Stimulated activated CD8-positive, alpha-beta memory T cell treated with anti-CD3 and anti-CD28 coated beads, Interleukin-4, amount 100 ng/mL, for 4 hours (primary cell): ENCODE measurements around the gene UGT2B17.
"Not testable (repeated sequence)": the region's sequence is repeated elsewhere in the genome, so short reads cannot be mapped to it uniquely, and the experiment has no call there.

Source experiments
- DNase-seq, 2 donors: peaks; one replicate each; pipeline ENCODE4 v3.0.0-alpha.2; 2020; ENCODE audit warnings: low read depth in 2 of 2, low spot score in 1 of 2

UGT2B17 gene

DNA sequence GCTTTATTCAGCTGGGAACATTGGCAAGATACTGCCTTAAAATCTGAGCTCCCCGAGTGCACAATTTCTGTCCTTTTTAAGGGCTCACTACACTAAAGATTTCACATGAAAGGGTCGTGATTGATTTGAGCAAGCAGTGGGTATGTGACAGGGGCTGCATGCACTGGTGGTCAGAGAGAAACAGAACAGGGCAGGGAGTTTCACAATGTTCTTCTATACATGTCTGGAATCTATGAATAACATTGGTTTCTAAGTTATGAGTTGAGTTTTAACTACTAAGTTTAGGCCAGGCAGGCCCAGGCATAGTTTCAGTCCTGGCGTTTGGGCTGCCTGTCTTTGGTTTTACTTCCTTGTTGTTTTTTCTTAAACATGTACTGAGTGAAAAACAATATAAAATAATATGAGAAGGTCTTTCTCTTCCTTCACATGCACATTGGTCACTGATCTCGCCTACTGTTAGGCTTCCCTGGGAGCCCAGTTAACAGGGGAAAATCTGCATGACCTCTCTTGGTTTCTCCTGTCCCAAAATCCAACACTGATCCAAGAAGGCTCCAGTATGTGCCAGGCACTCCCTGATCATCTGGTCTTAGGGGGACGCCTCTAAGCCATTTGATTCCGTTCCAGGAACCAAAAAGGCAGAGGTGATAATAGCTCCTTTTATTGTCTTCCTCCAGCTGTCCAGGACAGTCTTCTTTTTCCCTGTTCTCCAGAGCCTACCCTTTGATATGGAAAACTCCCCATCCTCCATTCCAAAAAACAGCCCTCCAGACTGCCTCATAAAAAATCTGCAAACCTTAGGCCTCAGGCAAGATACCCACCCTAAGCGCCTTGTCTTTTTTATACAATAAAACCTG lies at the start of gene UGT2B17:
TSS of gene UGT2B17 (minus strand) at position 51 of the 854 bp plus-strand sequence. CDS start 7,838 bp downstream, outside the sequence.
- no peak for DNase-seq

DNA sequence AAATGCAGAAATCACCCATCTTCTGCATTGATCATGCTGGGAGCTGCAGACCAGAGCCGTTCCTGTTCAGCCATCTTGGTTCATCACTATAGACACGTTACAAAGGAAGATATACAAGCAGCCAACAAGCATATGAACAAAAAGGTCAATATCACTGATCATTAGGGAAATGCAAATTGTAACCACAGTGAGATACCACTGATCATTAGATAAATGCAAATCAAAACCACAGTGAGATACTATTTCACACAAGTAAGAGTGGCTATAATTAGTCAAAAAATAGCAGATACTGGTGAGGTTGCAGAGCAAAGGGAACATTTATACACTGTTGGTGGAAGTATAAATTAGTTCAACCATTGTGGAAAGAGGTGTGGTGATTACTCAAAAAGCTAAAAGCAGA lies 46.6 kb upstream of the UGT2B17 start:
- not testable (repeated sequence) for DNase-seq

DNA sequence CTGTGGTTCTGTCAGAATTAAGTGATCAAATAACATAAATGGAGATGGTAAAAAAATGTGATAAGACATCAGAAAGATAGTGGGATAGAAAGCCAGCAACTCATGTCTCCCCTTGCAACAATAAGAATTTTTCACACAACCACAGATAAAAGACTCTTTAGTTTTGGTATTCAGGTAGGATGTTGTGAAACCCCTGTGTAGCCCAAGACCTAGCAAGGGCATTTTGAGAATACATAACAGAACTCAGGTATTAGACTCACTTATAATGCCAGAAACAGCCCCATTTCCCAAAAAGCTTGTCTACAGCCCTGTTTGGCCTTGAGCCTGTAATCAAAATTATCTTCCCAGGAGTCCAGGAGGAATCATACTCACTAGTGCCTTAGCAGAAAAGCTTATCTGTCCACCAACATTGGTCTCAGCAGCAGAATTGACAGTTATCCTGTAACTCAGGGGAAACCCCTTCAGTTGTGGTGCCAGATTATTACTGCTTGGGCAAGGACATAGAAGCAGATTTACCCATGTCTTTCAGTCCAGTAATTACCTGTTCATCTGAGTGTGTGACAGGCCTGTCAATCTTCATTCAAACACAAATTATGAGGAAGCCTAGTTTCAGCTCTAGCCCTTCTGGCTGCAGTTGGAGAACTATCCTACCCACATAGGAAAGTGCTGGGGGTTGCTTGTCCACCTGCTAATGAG lies 41.0 kb upstream of the UGT2B17 start:
- DNase-seq = no peak

DNA sequence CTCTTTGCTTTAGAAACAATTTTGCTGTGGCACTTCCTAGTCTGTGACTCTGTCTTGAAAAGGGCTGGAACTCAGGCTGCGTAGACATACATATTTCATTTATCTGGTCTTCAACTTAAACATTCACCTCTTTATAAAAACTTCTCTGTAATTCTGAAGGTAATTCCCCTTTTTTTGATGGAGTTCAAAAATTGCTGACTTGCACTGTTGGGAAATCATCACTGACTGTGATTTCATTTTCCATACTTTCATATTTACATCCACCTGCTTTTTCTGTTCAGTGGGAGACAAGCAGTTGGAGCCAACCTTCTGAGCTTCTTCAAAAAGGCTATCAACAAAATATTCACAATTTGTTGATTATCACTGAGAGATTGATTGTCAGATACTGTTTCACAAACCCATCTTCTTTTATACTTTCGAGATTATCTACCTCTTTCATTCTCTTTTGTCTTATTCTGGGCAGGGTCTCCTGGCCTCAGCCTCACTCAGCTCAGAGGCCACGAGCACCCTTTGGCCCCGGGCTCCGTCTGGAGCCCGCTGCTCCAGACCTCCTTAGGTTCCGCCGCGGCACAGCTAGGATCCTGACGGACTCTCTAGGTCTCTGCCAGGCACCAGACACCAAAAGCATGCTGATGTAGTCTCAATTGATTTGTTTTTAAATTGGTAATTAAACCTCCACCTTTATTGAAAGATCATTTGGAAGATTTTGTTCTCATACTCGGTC lies 39.7 kb upstream of the UGT2B17 start:
- DNase-seq = no peak

DNA sequence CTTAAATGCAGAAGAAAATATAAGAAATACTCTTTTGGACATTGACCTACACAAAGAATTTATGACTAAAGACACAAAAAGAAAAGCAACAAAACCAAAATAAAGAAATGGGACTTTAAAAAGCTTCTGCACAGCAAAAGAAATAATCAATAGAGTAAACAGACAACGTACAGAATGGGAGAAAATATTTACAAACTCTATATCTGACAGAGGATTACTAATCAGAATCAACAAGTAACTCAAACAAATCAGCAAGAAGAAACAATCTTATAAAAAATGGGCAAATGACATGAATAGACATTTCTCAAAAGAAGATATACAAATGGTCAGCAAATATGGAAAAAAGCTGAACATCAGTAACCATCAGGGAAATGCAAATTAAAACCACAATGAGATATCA lies 37.6 kb upstream of the UGT2B17 start:
- no peak for DNase-seq

DNA sequence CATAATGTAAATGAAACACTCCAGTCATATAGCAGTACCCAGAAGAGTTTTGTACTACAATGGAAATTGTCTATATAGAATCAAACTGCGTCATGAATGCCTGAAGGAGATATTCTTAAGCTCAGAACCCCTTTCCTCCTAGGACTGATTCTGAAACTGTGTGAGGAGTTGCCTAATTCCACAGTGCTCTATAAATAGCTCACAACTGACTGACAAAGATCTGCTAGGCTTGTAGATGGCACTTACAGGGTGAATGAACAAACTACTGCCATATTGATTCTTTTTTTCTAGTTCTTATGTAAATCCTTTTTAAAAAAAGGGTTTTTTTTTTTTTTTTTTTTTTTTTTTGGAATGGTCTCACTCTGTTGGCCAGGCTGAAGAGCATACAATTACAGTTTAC lies 30.1 kb upstream of the UGT2B17 start:
- DNase-seq = no peak

DNA sequence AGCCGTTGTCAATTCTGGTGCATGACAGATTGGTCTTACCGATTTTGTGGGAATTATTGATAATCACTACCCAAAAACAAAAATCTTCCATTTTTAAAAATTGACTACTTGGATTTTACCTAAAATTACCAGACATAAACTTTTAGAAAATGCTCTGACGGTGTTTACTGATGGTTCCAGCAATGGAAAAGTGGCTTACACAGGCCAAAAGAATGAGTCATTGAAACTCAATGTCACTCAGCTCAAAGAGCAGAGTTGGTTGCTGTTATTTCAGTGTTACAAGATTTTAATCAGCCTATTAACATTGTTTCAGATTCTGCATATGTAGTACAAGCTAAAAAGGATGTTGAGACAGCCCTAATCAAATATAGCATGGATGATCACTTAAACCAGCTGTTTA lies 23.0 kb upstream of the UGT2B17 start:
- no peak for DNase-seq

DNA sequence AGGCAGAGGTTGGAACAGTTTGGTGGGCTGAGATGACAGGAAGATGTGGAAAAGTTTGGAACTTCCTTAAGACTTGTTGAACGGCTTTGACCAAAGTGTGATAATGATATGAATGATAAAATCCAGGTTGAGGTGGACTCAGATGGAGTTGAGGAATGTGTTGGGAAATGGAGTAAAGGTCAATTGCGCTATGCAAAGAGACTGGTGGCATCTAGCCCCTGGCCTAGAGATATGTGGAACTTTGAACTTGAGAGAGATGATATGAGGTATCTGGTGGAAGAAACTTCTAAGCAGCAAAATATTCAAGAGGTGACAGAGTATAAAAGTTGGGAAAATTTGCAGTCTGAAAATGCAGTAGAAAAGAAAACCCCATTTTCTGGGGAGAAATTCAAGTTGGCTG lies 21.4 kb upstream of the UGT2B17 start:
- no peak for DNase-seq

DNA sequence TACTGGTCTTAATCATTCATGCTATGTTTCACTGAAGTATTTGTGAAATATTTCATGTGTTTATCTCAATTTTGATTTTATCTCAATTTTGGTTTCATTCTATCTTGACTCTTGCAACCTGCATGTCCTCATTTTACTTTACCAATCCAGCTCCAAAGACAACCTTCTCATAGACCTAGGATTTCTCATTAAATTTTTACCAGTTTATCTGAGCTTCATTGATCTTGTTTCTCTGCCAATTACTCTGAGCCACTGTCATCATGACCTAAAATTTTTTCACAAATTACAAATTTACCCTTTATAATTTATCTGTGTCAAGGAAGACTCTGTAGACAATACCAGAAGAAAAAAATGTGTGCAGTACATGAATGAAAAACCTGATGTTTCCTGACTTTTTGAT lies 18.6 kb upstream of the UGT2B17 start:
- DNase-seq = no peak

DNA sequence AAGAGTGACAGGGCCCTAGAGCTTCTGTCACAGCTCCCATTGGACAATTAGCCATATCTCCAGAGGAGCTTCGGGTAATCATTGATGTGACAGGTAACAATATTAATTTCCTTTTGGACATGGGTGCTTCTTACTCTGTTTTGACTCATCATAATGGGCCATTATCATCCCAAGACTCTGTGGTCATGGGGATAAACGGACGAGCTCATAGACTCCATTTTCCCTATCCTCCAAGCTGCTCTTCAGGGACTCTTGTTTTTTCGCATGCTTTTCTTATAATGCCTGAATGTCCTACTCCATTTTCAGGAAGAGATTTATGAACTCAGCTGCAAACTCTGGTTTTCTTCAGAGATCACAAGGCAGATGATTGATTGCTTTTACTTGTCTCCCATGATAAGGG lies 17.0 kb upstream of the UGT2B17 start:
- DNase-seq = no peak

DNA sequence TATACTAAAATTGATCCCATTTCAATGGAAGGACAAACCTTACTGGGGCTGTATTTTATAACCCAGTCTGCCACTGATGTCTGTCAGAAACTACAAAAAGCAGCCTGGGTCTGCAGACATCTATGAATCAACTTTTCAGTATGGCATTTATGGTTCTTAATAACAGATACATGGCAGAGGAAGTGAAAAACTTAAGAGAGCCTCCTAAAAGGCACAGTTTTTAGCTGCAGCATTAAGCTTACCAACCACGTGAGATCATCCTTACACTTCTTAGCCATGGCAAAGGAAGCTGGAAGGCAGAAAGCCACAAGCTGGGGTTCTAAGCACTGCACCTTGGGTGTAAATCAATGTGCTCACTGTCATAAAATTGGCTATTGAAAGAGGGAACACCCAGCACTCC lies 16.6 kb upstream of the UGT2B17 start:
- no peak for DNase-seq

DNA sequence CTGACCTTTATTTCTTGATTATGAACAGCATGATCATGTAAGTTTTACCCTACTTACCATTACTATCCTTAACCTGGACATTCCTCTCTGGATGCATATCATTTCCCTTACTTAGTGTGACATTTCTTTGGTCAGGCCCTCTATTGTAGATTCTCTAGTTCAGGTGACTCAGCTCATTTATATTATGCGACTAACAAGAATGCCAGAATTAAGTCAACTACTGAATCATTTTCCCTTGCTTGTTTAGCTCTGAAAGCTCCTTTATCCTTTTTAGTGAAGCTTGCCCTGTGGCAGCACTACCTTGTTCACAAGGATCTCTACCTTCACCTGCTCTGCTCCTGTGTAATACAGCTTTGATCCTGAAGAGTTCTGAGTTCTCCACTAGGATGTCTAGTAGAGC lies 15.1 kb upstream of the UGT2B17 start:
- no peak for DNase-seq

DNA sequence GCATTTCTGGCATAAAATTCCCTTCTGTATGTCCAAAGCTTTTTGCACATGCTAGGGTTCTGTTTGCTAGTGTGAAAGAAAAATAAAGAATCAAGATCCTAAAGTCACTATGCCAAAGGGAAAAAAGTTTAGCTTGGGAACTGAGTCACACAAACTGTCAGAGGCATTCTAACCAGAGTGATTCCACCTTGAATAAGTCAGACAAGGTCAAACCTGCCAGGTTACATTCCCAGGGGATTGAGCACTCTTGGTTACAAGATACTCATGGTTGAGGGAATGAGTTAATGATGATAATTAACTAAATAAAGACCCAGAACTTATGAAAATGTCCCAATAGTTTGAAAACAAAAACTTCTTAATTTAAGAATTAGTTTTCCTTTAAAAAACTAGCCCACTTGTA lies 13.7 kb upstream of the UGT2B17 start:
- DNase-seq = no peak

DNA sequence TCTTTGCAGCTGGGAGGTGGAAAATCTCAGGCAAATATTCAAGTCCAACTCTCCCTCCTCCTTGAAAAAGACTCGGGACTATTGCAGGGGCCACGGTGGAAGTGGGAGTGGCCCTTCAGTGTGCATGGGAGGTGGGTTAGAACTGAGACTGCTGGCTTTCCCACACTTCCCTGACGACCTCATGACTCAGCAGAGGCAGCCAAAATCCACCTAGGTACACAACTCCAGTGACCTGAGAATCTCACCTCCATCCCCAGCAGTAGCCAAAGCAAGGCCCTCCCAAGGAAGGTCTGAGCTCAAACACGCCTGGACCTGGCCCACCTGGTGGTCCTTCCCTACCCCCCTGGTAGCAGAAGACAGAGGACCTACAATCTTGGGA lies 6.2 kb upstream of the UGT2B17 start:
- no peak for DNase-seq

DNA sequence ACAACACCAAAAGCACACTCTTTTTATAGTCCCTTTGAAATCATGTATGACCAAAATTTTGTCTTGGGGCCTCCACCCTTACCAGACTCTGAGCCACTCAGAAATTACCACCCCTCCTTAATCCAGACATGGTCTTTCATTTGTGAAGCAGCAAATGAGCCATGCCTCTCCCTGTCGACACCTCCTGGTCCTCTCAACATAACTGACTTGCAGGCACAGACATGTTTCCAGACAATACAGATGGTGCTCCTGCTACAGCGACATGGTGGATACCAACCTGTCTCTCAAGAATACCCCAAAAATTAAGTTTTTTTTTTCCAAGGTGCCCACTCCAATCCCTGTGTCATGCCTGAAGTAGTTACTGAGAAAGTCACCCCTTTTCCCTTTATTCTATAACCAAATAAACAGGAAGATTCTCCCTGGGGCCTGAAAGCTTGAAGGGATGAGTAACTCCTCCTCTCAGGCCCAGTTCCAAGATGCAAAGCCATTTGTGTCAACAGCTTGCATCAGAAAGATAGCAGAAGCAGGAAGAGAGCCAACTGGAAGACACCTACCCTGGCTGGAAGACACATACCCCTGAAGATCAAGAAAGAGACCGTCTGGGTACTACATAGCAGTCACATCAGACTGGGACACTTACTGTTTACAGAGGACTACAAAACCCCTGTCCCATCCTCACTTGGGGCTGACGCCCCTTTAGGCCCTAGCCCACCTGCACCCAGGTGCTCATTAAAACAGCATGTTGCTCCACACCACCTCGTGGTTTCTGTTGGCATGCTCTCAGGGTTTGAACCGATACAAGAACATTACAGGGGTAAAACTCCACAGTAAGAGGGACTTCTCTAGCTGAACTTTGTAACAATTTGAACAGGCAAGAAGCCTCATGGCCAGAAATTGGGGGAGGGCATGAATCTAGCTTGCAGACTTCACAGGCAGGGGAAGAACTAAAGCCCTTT lies 5.5 kb upstream of the UGT2B17 start:
- no peak for DNase-seq

DNA sequence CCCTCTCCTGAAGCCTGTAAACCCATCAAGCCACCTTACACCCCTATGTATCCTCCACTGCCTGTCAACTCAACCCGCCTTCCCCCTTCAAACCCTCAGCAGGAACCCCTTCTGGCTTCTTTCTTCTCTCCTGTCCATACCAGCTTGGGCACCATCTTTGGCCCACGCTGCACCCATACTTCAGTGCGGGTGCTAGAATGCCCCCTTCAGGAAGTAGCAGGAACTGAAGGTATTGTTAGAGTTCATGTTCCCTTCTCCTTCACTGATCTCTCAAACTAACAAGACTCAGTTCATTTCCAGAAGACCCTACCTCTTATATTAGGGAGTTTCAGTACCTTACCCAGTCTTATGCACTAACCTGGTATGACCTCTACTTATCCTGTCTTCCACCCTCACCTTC lies 1.5 kb upstream of the UGT2B17 start:
- DNase-seq = no peak

DNA sequence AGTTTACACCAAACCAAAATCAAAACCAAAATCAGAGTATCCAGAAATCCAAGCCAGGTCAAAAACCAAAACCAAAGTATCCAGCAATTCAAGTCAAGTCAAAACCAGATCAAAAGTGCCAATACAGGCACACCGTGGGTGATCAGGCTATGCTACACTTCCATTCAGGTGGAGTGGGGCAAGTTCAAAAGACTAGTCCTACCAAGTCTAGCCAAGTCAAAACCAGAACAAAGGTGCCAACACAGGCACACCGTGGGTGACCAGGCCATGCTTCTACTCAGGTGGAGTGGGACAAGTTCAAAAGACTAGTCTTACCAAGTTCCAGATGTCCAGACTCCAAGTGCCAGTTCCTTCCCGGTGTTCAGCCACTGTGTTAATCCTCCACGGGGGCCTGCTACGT lies 486 bp downstream of the UGT2B17 start:
- not testable (repeated sequence) for DNase-seq

DNA sequence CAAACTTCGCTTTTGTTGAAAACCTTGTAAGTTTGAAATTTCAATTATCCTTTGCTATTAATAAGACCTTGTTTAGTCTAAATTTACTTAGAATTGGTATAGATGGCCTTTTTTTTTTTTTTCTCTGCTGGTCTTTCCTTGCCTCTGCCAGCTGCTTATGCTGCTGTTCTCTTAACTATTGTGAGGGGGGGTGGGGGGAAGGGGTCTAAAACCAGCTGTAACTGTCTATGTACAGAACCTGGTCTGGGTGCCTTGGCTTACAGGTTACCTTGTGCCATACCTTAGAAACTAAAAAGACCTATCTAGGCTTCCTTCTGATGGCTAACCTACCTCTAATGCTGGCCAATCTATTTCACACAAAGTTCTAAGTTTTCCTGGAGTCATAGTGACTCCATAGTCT lies 1.0 kb downstream of the UGT2B17 start:
- DNase-seq = no peak

DNA sequence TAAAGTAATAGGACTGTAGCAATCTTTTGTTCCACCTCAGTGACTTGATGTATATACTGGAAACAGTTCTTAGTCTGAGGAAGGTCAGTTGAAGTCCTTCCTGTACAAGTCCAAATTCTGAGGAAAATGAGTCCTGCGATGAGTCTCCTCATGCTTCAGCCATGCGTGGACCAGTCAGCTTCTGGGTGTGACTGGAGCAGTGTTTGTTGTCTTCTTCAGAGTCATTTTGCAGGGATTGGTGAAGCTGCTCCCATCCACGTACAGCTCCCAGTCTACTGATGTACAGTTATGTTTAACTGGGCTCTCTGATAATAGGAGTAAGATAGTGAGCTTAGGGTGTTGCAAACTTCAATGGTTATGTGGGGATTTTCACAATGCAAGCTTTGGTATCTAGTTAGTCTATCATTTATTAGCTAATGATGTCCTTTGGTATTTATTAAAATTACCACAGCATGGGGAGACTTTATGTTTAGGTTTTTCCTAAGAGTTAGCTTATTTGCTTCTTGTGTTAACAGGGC lies 3.4 kb downstream of the UGT2B17 start:
- no peak for DNase-seq

DNA sequence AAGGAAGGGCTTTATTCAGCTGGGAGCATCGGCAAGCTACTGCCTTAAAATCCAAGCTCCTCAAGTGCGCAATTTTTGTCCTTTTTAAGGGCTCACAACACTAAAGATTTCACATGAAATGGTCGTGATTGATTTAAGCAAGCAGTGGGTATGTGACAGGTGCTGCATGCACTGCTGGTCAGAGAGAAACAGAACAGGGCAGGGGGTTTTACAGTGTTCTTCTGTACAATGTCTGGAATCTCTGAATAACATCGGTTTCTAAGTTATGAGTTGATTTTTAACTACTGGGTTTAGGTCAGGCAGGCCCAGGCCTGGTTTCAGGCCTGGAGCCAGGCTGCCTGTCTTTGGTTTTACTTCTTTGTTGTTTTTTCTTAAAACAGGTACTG lies 6.0 kb downstream of the UGT2B17 start:
- no peak for DNase-seq
